ENCODE measurements around the gene FANK1. TPM values are rescaled to one million over a fixed set of nuclear protein-coding genes. Genes with fewer than 3 reads are reported as not detected.
"Not testable (repeated sequence)": the region's sequence is repeated elsewhere in the genome, so short reads cannot be mapped to it uniquely, and the experiment has no call there.

Gene FANK1
- total RNA-seq, 2 experiments from 2014 or later = 0.25 TPM; not detected in 1

DNA sequence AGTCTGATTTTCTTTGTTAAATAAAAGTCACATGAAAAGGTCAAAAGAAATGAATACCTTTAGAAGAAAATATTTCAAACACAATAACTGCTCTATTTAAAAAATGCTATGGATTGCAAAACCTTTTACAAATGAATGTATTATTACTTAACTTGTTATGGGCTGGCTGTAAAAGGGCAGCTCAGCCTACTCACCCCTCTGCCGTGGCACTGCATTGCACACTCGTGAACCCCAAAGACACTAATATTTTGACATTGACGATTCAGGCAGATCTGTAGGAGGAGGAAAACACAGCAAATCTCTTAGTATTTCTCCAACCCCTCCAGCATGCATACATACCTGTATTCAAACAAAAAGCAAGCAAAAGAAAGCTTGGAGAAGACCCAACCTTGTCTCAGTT, 149.5 kb downstream of the FANK1 start:
- peaks cover 0 to 5% of the 10 kb centered on the region in 2 experiments for H3K9me3 ChIP-seq (ENCODE audit: control insufficient read depth in 1 of 2, insufficient read depth in 1 of 2, low read length in 2 of 2)
- H3K4me3 ChIP-seq (ENCODE audit: low read length) = no peak overlapping the region
- H3K4me1 ChIP-seq (ENCODE audit: insufficient read depth, low read length) = peaks cover 23% of the 10 kb centered on the region
- DNase-seq = no peak
- Mint-ChIP-seq H3K4me3 (no peak overlapping the region), H3K27ac (no peak overlapping the region), H3K27me3 (peaks cover 6% of the 10 kb centered on the region), H3K4me1 (ENCODE audit: low read depth) (peaks cover 17% of the 10 kb centered on the region), H3K36me3 (ENCODE audit: low read depth) (no peaks in the 10 kb centered on the region), H3K9me3 (no peaks in the 10 kb centered on the region)
- ChIA-PET CTCF (interaction anchor here (0.7 kb wide), 2 partner anchors 31 to 832 kb away, joined by 3 to 4 read pairs; no protein-coding TSS in a partner anchor), POLR2A (no interaction called here)
- no peak overlapping the region for H3K27ac ChIP-seq (ENCODE audit: low read depth in 1 of 2, low read length in 2 of 2)
- H3K27me3 ChIP-seq (ENCODE audit: control insufficient read depth in 1 of 2, insufficient read depth in 2 of 2, low read length in 2 of 2) = no peaks in the 10 kb centered on the region
- ATAC-seq (ENCODE audit: poor library complexity) = no peak
- TF ChIP-seq, protein P1, sequence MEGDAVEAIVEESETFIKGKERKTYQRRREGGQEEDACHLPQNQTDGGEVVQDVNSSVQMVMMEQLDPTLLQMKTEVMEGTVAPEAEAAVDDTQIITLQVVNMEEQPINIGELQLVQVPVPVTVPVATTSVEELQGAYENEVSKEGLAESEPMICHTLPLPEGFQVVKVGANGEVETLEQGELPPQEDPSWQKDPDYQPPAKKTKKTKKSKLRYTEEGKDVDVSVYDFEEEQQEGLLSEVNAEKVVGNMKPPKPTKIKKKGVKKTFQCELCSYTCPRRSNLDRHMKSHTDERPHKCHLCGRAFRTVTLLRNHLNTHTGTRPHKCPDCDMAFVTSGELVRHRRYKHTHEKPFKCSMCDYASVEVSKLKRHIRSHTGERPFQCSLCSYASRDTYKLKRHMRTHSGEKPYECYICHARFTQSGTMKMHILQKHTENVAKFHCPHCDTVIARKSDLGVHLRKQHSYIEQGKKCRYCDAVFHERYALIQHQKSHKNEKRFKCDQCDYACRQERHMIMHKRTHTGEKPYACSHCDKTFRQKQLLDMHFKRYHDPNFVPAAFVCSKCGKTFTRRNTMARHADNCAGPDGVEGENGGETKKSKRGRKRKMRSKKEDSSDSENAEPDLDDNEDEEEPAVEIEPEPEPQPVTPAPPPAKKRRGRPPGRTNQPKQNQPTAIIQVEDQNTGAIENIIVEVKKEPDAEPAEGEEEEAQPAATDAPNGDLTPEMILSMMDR (IDR thresholded peaks at IDR 0.05) = no peak
- no peaks in the 10 kb centered on the region for H3K36me3 ChIP-seq (ENCODE audit: insufficient read depth, low read length)
- intact Hi-C loops (cut with DNase I, micrococcal nuclease) = no loop called here

DNA sequence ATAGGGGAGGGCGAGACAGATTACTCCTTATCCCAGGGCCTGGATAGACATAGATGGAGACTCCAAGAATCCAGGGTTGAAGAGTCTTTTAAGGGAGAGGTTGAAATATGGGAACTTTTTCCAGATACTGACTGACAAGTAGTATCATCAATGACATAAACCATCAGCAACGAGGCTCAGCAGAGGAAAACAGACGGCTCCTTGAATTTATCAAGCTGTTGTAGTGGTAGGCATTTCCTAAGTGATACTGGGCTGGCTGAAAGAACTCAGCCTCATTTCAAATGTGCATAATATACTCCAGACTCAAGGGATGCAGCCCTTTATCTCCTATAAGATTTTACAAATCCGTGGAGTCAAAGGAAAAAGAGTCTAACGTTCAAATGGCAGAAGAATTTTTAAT, 150.5 kb downstream of the FANK1 start:
- POLR2A ChIA-PET = no interaction called here

DNA sequence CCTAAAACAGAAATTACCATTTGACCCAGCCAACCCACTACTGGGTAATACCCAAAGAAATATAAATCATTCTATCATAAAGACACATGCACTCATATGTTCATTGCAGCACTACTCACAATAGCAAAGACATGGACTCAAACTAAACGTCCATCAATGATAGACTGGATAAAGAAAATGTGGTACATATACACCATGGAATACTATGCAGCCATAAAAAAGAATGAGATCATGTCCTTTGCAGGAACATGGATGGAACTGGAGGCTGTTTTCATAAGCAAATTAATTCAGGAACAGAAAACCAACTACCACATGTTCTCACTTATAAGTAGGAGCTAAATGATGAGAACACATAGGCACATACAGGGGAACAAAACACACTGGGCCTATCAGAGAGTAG, 151.4 kb downstream of the FANK1 start:
- intact Hi-C loops (cut with DNase I, micrococcal nuclease); ATAC-seq (ENCODE audit: poor library complexity); H3K4me1 Mint-ChIP-seq (ENCODE audit: low read depth); H3K27me3 ChIP-seq (ENCODE audit: control insufficient read depth in 1 of 2, insufficient read depth in 2 of 2, low read length in 2 of 2); H3K36me3 Mint-ChIP-seq (ENCODE audit: low read depth); CTCF ChIA-PET; H3K9me3 ChIP-seq (ENCODE audit: control insufficient read depth in 1 of 2, insufficient read depth in 1 of 2, low read length in 2 of 2); H3K27ac Mint-ChIP-seq; H3K4me1 ChIP-seq (ENCODE audit: insufficient read depth, low read length); H3K9me3 Mint-ChIP-seq; DNase-seq; H3K27ac ChIP-seq (ENCODE audit: low read depth in 1 of 2, low read length in 2 of 2); POLR2A ChIA-PET; H3K36me3 ChIP-seq (ENCODE audit: insufficient read depth, low read length); H3K4me3 ChIP-seq (ENCODE audit: low read length); H3K4me3 Mint-ChIP-seq: not testable (repeated sequence)
- peaks cover 11% of the 10 kb centered on the region for H3K27me3 Mint-ChIP-seq

More for the DNA sequence above, 150.5 kb downstream of the FANK1 start:
- no peaks in the 10 kb centered on the region for H3K36me3 ChIP-seq (ENCODE audit: insufficient read depth, low read length)
- CTCF ChIA-PET = interaction anchor here (0.7 kb wide), 2 partner anchors 30 to 833 kb away, joined by 3 to 4 read pairs; no protein-coding TSS in a partner anchor
- peaks cover 17% of the 10 kb centered on the region for H3K4me1 ChIP-seq (ENCODE audit: insufficient read depth, low read length)
- Mint-ChIP-seq H3K9me3 (no peaks in the 10 kb centered on the region), H3K27ac (no peak overlapping the region), H3K4me1 (ENCODE audit: low read depth) (peaks cover 8% of the 10 kb centered on the region), H3K36me3 (ENCODE audit: low read depth) (no peaks in the 10 kb centered on the region), H3K27me3 (peaks cover 11% of the 10 kb centered on the region), H3K4me3 (no peak overlapping the region)
- intact Hi-C loops (cut with DNase I, micrococcal nuclease) = no loop called here
- DNase-seq (no peak), ATAC-seq (ENCODE audit: poor library complexity) (no peak)
- H3K9me3 ChIP-seq (ENCODE audit: control insufficient read depth in 1 of 2, insufficient read depth in 1 of 2, low read length in 2 of 2) = peaks cover 0 to 5% of the 10 kb centered on the region in 2 experiments
- H3K27ac ChIP-seq (ENCODE audit: low read depth in 1 of 2, low read length in 2 of 2) = no peak overlapping the region
- H3K4me3 ChIP-seq (ENCODE audit: low read length) = no peak overlapping the region
- TF ChIP-seq, protein P1 (IDR thresholded peaks at IDR 0.05) = no peak
- no peaks in the 10 kb centered on the region for H3K27me3 ChIP-seq (ENCODE audit: control insufficient read depth in 1 of 2, insufficient read depth in 2 of 2, low read length in 2 of 2)
